ENCODE data around the gene SLC41A2.

SLC41A2 gene

GRCh38 chr12:104929977-104930376 is 28.1 kb downstream of the SLC41A2 start:
- DNase-seq, result no peak

GRCh38 chr12:104929368-104929767 is 28.7 kb downstream of the SLC41A2 start:
- no peak for DNase-seq

- no peak for DNase-seq
Observed at GRCh38 chr12:104928036-104928745, 29.9 kb downstream of the SLC41A2 start.

- no peak for DNase-seq
Observed at GRCh38 chr12:104925501-104925900, 32.6 kb downstream of the SLC41A2 start.

GRCh38 chr12:104921340-104921739 is 36.8 kb downstream of the SLC41A2 start:
- DNase-seq, result no peak

- DNase-seq, result no peak
Observed at GRCh38 chr12:104911942-104912341, 46.1 kb downstream of the SLC41A2 start.

GRCh38 chr12:104910196-104910840 is 47.8 kb downstream of the SLC41A2 start:
- no peak for DNase-seq

GRCh38 chr12:104909761-104910160 is 48.3 kb downstream of the SLC41A2 start:
- DNase-seq, result no peak
